ENCODE data around the gene STAB2. TPM values are rescaled to one million over a fixed set of nuclear protein-coding genes. Genes with fewer than 3 reads are reported as not detected.

Gene STAB2
- total and polyA plus RNA-seq, 4 donors = 3.4 to 42.6 (median 16.6) TPM

DNA sequence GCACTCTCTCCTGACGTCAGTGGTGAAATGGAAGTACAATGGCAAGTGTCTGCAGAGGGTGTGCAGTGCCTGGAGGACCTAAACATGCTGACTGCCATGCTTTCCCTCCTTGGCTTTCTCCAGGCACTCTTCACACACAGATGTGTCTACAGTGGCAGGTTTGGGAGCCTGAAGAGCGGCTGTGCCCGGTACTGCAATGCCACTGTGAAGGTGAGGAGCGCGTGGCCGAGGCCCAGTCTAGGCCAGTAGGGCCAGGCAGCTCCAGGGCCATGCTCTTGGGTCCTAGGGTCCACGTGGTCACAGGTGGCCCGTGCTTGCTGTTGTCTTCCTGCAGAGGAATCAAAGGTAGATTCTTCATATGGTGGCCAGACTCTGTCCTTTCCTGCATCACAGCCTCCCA, 81.4 kb downstream of the STAB2 start:
- Histone ChIP-seq H3K36me3 (ENCODE audit: control insufficient read depth in 4 of 4, insufficient read depth in 3 of 4, low read depth in 1 of 4, low read length in 3 of 4) (no peaks in the 10 kb centered on the region), H3K4me3 (ENCODE audit: low read depth in 1 of 3, low read length in 3 of 3) (no peak overlapping the region), H3K27me3 (ENCODE audit: control insufficient read depth in 4 of 4, insufficient read depth in 4 of 4, low read length in 3 of 4) (no peaks in the 10 kb centered on the region), H3K27ac (ENCODE audit: low read depth in 1 of 2, low read length in 2 of 2) (no peak overlapping the region), H3K9me3 (ENCODE audit: control insufficient read depth in 4 of 4, low read length in 3 of 4) (no peaks in the 10 kb centered on the region), H3K9ac (ENCODE audit: low read depth in 1 of 2, low read length in 2 of 2) (no peak overlapping the region), H3K4me1 (ENCODE audit: control insufficient read depth in 4 of 4, insufficient read depth in 4 of 4, low read length in 3 of 4) (no peaks in the 10 kb centered on the region)
- TF ChIP-seq FOXA1 (IDR thresholded peaks at IDR 0.05) (no peak), HNF4G (IDR thresholded peaks at IDR 0.05) (no peak), RAD21 (IDR thresholded peaks at IDR 0.05) (no peak), TAF1 (conservative IDR thresholded peaks at IDR 0.05) (no peak)
- TF ChIP-seq, protein P1, sequence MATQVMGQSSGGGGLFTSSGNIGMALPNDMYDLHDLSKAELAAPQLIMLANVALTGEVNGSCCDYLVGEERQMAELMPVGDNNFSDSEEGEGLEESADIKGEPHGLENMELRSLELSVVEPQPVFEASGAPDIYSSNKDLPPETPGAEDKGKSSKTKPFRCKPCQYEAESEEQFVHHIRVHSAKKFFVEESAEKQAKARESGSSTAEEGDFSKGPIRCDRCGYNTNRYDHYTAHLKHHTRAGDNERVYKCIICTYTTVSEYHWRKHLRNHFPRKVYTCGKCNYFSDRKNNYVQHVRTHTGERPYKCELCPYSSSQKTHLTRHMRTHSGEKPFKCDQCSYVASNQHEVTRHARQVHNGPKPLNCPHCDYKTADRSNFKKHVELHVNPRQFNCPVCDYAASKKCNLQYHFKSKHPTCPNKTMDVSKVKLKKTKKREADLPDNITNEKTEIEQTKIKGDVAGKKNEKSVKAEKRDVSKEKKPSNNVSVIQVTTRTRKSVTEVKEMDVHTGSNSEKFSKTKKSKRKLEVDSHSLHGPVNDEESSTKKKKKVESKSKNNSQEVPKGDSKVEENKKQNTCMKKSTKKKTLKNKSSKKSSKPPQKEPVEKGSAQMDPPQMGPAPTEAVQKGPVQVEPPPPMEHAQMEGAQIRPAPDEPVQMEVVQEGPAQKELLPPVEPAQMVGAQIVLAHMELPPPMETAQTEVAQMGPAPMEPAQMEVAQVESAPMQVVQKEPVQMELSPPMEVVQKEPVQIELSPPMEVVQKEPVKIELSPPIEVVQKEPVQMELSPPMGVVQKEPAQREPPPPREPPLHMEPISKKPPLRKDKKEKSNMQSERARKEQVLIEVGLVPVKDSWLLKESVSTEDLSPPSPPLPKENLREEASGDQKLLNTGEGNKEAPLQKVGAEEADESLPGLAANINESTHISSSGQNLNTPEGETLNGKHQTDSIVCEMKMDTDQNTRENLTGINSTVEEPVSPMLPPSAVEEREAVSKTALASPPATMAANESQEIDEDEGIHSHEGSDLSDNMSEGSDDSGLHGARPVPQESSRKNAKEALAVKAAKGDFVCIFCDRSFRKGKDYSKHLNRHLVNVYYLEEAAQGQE (IDR thresholded peaks at IDR 0.05) = no peak
- DNase-seq (ENCODE audit: low spot score) = no peak
- 92% methylated on average over 8 of the region's 8 CpGs for WGBS

DNA sequence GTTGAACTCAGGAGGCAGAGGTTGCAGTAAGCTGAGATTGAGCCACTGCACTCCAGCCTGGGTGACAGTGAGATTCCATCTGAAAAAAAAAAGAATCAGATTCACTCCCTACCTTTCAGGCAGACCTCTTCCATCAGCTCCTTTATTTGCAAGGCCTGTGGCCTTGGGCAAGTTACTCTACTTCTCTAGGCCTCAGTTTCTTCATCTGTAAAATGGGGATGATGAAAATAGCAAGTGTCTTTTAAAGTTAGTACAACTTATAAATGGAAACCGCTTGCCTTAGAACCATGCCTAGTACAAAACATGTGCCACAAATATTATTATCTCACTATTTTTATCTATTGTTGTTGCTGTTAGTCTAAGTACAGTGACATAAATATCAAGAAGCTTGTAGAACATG, 84.3 kb downstream of the STAB2 start:
- H3K27me3 ChIP-seq (ENCODE audit: control insufficient read depth in 4 of 4, insufficient read depth in 4 of 4, low read length in 3 of 4) = no peaks in the 10 kb centered on the region
- H3K36me3 ChIP-seq (ENCODE audit: control insufficient read depth in 4 of 4, insufficient read depth in 3 of 4, low read depth in 1 of 4, low read length in 3 of 4) = no peaks in the 10 kb centered on the region
- no peak overlapping the region for H3K4me3 ChIP-seq (ENCODE audit: low read depth in 1 of 3, low read length in 3 of 3)
- WGBS = 95% methylated on average over 1 of the region's 1 CpG
- H3K9ac ChIP-seq (ENCODE audit: low read depth in 1 of 2, low read length in 2 of 2) = no peak overlapping the region
- DNase-seq (ENCODE audit: low spot score) = no peak
- H3K27ac ChIP-seq (ENCODE audit: low read depth in 1 of 2, low read length in 2 of 2) = no peak overlapping the region
- TF ChIP-seq RXRA (IDR thresholded peaks at IDR 0.05) = no peak
- no peak for TF ChIP-seq FOXA1 (IDR thresholded peaks at IDR 0.05)
- TF ChIP-seq, protein P1 (IDR thresholded peaks at IDR 0.05) = no peak
- TF ChIP-seq MAX (IDR thresholded peaks at IDR 0.05) = no peak
- TF ChIP-seq HNF4G (IDR thresholded peaks at IDR 0.05) = no peak
- no peak for TF ChIP-seq FOXA2 (IDR thresholded peaks at IDR 0.05)
- no peak for TF ChIP-seq ATF3 (IDR thresholded peaks at IDR 0.05)
- no peak for TF ChIP-seq HNF4A (conservative IDR thresholded peaks at IDR 0.05)
- TF ChIP-seq, protein P2, sequence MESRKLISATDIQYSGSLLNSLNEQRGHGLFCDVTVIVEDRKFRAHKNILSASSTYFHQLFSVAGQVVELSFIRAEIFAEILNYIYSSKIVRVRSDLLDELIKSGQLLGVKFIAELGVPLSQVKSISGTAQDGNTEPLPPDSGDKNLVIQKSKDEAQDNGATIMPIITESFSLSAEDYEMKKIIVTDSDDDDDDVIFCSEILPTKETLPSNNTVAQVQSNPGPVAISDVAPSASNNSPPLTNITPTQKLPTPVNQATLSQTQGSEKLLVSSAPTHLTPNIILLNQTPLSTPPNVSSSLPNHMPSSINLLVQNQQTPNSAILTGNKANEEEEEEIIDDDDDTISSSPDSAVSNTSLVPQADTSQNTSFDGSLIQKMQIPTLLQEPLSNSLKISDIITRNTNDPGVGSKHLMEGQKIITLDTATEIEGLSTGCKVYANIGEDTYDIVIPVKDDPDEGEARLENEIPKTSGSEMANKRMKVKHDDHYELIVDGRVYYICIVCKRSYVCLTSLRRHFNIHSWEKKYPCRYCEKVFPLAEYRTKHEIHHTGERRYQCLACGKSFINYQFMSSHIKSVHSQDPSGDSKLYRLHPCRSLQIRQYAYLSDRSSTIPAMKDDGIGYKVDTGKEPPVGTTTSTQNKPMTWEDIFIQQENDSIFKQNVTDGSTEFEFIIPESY (IDR thresholded peaks at IDR 0.05) = no peak
- TF ChIP-seq NR2F2 (IDR thresholded peaks at IDR 0.05) = no peak
- TF ChIP-seq JUND (IDR thresholded peaks at IDR 0.05) = no peak
- TF ChIP-seq, protein P3, sequence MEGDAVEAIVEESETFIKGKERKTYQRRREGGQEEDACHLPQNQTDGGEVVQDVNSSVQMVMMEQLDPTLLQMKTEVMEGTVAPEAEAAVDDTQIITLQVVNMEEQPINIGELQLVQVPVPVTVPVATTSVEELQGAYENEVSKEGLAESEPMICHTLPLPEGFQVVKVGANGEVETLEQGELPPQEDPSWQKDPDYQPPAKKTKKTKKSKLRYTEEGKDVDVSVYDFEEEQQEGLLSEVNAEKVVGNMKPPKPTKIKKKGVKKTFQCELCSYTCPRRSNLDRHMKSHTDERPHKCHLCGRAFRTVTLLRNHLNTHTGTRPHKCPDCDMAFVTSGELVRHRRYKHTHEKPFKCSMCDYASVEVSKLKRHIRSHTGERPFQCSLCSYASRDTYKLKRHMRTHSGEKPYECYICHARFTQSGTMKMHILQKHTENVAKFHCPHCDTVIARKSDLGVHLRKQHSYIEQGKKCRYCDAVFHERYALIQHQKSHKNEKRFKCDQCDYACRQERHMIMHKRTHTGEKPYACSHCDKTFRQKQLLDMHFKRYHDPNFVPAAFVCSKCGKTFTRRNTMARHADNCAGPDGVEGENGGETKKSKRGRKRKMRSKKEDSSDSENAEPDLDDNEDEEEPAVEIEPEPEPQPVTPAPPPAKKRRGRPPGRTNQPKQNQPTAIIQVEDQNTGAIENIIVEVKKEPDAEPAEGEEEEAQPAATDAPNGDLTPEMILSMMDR (IDR thresholded peaks at IDR 0.05; ENCODE audit: low read depth, low read length, missing input control) = no peak
- TF ChIP-seq TAF1 (conservative IDR thresholded peaks at IDR 0.05) = no peak
- TF ChIP-seq GABPA (IDR thresholded peaks at IDR 0.05 in 1 of 2, conservative IDR thresholded peaks at IDR 0.05 in 1 of 2) = no peak
- no peak for TF ChIP-seq YY1 (IDR thresholded peaks at IDR 0.05)
- no peak for TF ChIP-seq RAD21 (IDR thresholded peaks at IDR 0.05)
- TF ChIP-seq SP1 (IDR thresholded peaks at IDR 0.05) = no peak
- TF ChIP-seq EGR1 (IDR thresholded peaks at IDR 0.05; ENCODE audit: low read depth in 2 of 2) = no peak
- no peaks in the 10 kb centered on the region for H3K9me3 ChIP-seq (ENCODE audit: control insufficient read depth in 4 of 4, low read length in 3 of 4)
- no peaks in the 10 kb centered on the region for H3K4me1 ChIP-seq (ENCODE audit: control insufficient read depth in 4 of 4, insufficient read depth in 4 of 4, low read length in 3 of 4)

All from liver (tissue), 9 donors.